ENCODE results near the gene TBCK. TPM values are rescaled to one million over a fixed set of nuclear protein-coding genes. Genes with fewer than 3 reads are reported as not detected.

Gene TBCK
- polyA plus RNA-seq, 4 donors: 41.4 to 68.6 (median 60.7) TPM

- no peak for DNase-seq (ENCODE audit: low read depth in 4 of 4, low spot score in 3 of 4)
Measured at GRCh38 chr4:106056914-106057313, 259.1 kb downstream of the TBCK start.

- no peak for DNase-seq (ENCODE audit: low read depth in 4 of 4, low spot score in 3 of 4)
Measured at GRCh38 chr4:106051514-106051913, 264.5 kb downstream of the TBCK start.

GRCh38 chr4:106049490-106049889 lies 266.5 kb downstream of the TBCK start:
- DNase-seq (ENCODE audit: low read depth in 4 of 4, low spot score in 3 of 4): no peak

GRCh38 chr4:106048250-106048971 lies 267.6 kb downstream of the TBCK start:
- DNase-seq (ENCODE audit: low read depth in 4 of 4, low spot score in 3 of 4): no peak

GRCh38 chr4:106046083-106046482 lies 269.9 kb downstream of the TBCK start:
- DNase-seq (ENCODE audit: low read depth in 4 of 4, low spot score in 3 of 4): no peak

- DNase-seq (ENCODE audit: low read depth in 4 of 4, low spot score in 3 of 4): no peak
Measured at GRCh38 chr4:106041294-106042002, 274.6 kb downstream of the TBCK start.

- DNase-seq (ENCODE audit: low read depth in 4 of 4, low spot score in 3 of 4): no peak
Measured at GRCh38 chr4:106039796-106040195, 276.2 kb downstream of the TBCK start.

- DNase-seq (ENCODE audit: low read depth in 4 of 4, low spot score in 3 of 4): no peak
Measured at GRCh38 chr4:106038908-106039307, 277.1 kb downstream of the TBCK start.

- DNase-seq (ENCODE audit: low read depth in 4 of 4, low spot score in 3 of 4): no peak
Measured at GRCh38 chr4:106038012-106038411, 278.0 kb downstream of the TBCK start.

GRCh38 chr4:106036848-106037247 lies 279.2 kb downstream of the TBCK start:
- DNase-seq (ENCODE audit: low read depth in 4 of 4, low spot score in 3 of 4): no peak

GRCh38 chr4:106036334-106036733 lies 279.7 kb downstream of the TBCK start:
- no peak for DNase-seq (ENCODE audit: low read depth in 4 of 4, low spot score in 3 of 4)

- DNase-seq (ENCODE audit: low read depth in 4 of 4, low spot score in 3 of 4): no peak
Measured at GRCh38 chr4:106035204-106035603, 280.8 kb downstream of the TBCK start.

- no peak for DNase-seq (ENCODE audit: low read depth in 4 of 4, low spot score in 3 of 4)
Measured at GRCh38 chr4:106034751-106035150, 281.3 kb downstream of the TBCK start.

GRCh38 chr4:106034220-106034619 lies 281.8 kb downstream of the TBCK start:
- no peak for DNase-seq (ENCODE audit: low read depth in 4 of 4, low spot score in 3 of 4)

- no peak for DNase-seq (ENCODE audit: low read depth in 4 of 4, low spot score in 3 of 4)
Measured at GRCh38 chr4:106033469-106033868, 282.5 kb downstream of the TBCK start.

- no peak for DNase-seq (ENCODE audit: low read depth in 4 of 4, low spot score in 3 of 4)
Measured at GRCh38 chr4:106032851-106033286, 283.1 kb downstream of the TBCK start.

- DNase-seq (ENCODE audit: low read depth in 4 of 4, low spot score in 3 of 4): no peak
Measured at GRCh38 chr4:106022454-106022853, 293.6 kb downstream of the TBCK start.

- DNase-seq (ENCODE audit: low read depth in 4 of 4, low spot score in 3 of 4): no peak
Measured at GRCh38 chr4:106021737-106022410, 294.1 kb downstream of the TBCK start.

- no peak for DNase-seq (ENCODE audit: low read depth in 4 of 4, low spot score in 3 of 4)
Measured at GRCh38 chr4:106019771-106020170, 296.2 kb downstream of the TBCK start.

- DNase-seq (ENCODE audit: low read depth in 4 of 4, low spot score in 3 of 4): no peak
Measured at GRCh38 chr4:106017975-106018374, 298.0 kb downstream of the TBCK start.

GRCh38 chr4:106011387-106011786 lies 304.6 kb downstream of the TBCK start:
- no peak for DNase-seq (ENCODE audit: low read depth in 4 of 4, low spot score in 3 of 4)

GRCh38 chr4:106010761-106011160 lies 305.2 kb downstream of the TBCK start:
- no peak for DNase-seq (ENCODE audit: low read depth in 4 of 4, low spot score in 3 of 4)

All from left renal pelvis (tissue), 4 donors.